Right atrium auricular region (tissue), 2 donors: ENCODE results near the gene ZNF784. TPM values are rescaled to one million over a fixed set of nuclear protein-coding genes. Genes with fewer than 3 reads are reported as not detected.

Experiments used
- DNase-seq: peaks from one replicate; pipeline ENCODE4 v3.0.0-alpha.2; 2019; ENCODE audit warnings: low spot score
- H3K27ac ChIP-seq, 2 donors: fragments of 200-600 bp; sonication (generic); 1 replicate in 1 of 2; 2 replicates in 1 of 2; pipeline ENCODE4 v1.5.1; 2016 to 2019
- H3K27me3 ChIP-seq, 2 donors: fragments of 200-600 bp; sonication (generic); one replicate each; pipeline versions ENCODE4 v1.5.1 to v1.6.0; 2017 to 2019
- H3K36me3 ChIP-seq: fragments of 200-600 bp; sonication (generic); one replicate; pipeline ENCODE4 v1.5.1; 2016
- H3K4me1 ChIP-seq, 2 donors: fragments of 200-600 bp; sonication (generic); one replicate each; pipeline versions ENCODE4 v1.5.1 to v1.6.0; 2017 to 2019
- H3K4me3 ChIP-seq, 2 donors: fragments of 200-600 bp; sonication (generic); 1 replicate in 1 of 2; 2 replicates in 1 of 2; pipeline ENCODE4 v1.5.1; 2017 to 2019; ENCODE audit warnings: mild to moderate bottlenecking in 1 of 2, moderate library complexity in 1 of 2
- H3K9me3 ChIP-seq, 2 donors: fragments of 200-600 bp; sonication (generic); one replicate each; pipeline ENCODE4 v1.5.1; 2019
- total RNA-seq, 2 donors: library from RNA; depleted of rRNA; stranded (reverse); fragments of >200 nt; gene quantifications; one replicate each; pipeline ENCODE4 v1.1.0, GENCODE V29; 2016
- TF ChIP-seq, protein P1 (sequence below), 2 donors: fragments of 200-600 bp; sonication (generic); IDR thresholded peaks; one replicate each; pipeline ENCODE4 v1.5.1; 2019; ENCODE audit warnings: antibody characterized with exemption in 2 of 2

The ZNF784 gene
- total RNA-seq, 2 donors from 2014 or later: 7.8 to 10.6 TPM

DNA sequence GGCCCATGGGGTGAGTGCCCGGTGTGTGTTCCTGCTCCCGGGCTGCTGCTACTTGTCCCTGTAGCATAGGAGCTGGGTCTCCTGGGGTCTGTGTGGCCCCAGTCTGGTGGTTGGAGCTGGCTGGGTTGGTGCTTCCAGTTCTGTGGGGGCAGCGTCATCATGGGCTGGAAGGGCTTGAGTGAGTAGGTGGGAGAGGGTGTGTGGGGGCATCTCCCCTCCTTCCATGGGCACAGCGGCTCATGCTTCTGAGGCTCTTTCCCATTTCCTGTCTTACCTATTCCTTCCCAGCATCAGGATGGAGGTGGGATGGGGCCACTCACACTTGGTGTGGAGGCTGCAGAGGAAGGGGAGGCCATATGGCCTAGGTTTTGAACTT lies 42.6 kb upstream of the ZNF784 start:
- Histone ChIP-seq H3K27ac (no peak overlapping the region), H3K4me3 (no peak overlapping the region), H3K9me3 (no peaks in the 10 kb centered on the region), H3K27me3 (no peaks in the 10 kb centered on the region), H3K36me3 (peaks cover 83% of the 10 kb centered on the region), H3K4me1 (peaks cover 0 to 4% of the 10 kb centered on the region in 2 donors)
- DNase-seq: no peak
- TF ChIP-seq, protein P1, sequence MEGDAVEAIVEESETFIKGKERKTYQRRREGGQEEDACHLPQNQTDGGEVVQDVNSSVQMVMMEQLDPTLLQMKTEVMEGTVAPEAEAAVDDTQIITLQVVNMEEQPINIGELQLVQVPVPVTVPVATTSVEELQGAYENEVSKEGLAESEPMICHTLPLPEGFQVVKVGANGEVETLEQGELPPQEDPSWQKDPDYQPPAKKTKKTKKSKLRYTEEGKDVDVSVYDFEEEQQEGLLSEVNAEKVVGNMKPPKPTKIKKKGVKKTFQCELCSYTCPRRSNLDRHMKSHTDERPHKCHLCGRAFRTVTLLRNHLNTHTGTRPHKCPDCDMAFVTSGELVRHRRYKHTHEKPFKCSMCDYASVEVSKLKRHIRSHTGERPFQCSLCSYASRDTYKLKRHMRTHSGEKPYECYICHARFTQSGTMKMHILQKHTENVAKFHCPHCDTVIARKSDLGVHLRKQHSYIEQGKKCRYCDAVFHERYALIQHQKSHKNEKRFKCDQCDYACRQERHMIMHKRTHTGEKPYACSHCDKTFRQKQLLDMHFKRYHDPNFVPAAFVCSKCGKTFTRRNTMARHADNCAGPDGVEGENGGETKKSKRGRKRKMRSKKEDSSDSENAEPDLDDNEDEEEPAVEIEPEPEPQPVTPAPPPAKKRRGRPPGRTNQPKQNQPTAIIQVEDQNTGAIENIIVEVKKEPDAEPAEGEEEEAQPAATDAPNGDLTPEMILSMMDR (IDR thresholded peaks at IDR 0.05): no peak

GRCh38 chr19:55666343-55667005 lies 42.1 kb upstream of the ZNF784 start:
- Histone ChIP-seq H3K4me1 (peaks cover 0 to 4% of the 10 kb centered on the region in 2 donors), H3K9me3 (no peaks in the 10 kb centered on the region), H3K4me3 (no peak overlapping the region), H3K27ac (no peak overlapping the region), H3K27me3 (no peaks in the 10 kb centered on the region), H3K36me3 (peaks cover 89% of the 10 kb centered on the region)
- no peak for DNase-seq
- TF ChIP-seq, protein P1 (IDR thresholded peaks at IDR 0.05): no peak

DNA sequence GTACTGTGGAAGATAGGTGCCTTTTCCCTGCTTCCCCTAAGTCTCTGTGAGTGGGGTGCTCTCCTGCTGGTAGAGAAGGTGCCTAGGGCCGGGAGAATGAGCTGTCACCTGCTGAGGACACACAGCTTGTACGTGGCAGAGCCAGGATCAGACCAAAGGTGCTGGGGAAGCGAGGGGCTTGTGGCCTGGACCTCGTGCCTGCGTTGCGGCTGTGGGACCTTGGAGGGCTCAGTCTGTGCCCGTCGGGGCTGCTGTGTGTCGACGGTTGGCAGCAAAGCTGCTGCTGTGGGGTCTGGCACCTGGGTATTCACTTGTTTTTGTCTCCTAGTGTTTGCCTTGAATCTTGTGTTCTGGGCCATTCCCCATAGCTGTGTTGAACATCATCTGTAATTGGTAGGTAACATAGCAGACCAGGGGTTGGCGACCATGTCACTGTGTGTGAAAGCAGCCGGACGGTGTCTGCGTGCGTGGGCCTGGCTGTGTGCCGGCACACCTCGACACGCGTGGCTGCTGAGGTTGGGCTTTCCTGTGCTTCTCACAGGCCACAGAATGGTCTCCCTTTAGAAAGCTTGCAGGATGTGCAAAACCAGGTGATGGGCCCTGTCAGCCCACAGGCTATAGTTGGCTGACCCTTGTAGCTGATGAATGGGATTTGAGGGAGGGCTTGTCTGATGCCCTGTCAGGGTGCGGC lies 39.6 kb upstream of the ZNF784 start:
- Histone ChIP-seq H3K4me1 (peaks cover 0 to 13% of the 10 kb centered on the region in 2 donors), H3K4me3 (no peak overlapping the region), H3K27me3 (no peaks in the 10 kb centered on the region), H3K9me3 (no peaks in the 10 kb centered on the region), H3K27ac (no peak overlapping the region), H3K36me3 (peaks cover 90% of the 10 kb centered on the region)
- DNase-seq: no peak
- TF ChIP-seq, protein P1 (IDR thresholded peaks at IDR 0.05): no peak

- H3K4me1 ChIP-seq: peaks cover 0 to 34% of the 10 kb centered on the region in 2 donors
- peaks cover 69% of the 10 kb centered on the region for H3K36me3 ChIP-seq
- H3K4me3 ChIP-seq: no peak overlapping the region
- no peak for DNase-seq
- no peak overlapping the region for H3K27ac ChIP-seq
- TF ChIP-seq, protein P1 (IDR thresholded peaks at IDR 0.05): no peak
- H3K9me3 ChIP-seq: no peaks in the 10 kb centered on the region
- no peaks in the 10 kb centered on the region for H3K27me3 ChIP-seq
These were observed 37.5 kb upstream of the ZNF784 start for GRCh38 chr19:55661826-55662225.

- Histone ChIP-seq H3K9me3 (no peaks in the 10 kb centered on the region), H3K27me3 (no peaks in the 10 kb centered on the region), H3K36me3 (peaks cover 60% of the 10 kb centered on the region), H3K27ac (no peak overlapping the region), H3K4me1 (peaks cover 0 to 43% of the 10 kb centered on the region in 2 donors), H3K4me3 (no peak overlapping the region)
- DNase-seq: no peak
- TF ChIP-seq, protein P1 (IDR thresholded peaks at IDR 0.05): no peak
These were observed 36.6 kb upstream of the ZNF784 start for GRCh38 chr19:55660991-55661390.
